PC-9 (cell line): ENCODE data around the gene SLC22A3.

Experiments
- CTCF ChIP-seq: fragments of 200-600 bp; sonication (generic); conservative IDR thresholded peaks from 2 replicates; pipeline ENCODE4 v1.6.1; 2017; ENCODE audit warnings: mixed run types, antibody characterized with exemption, mild to moderate bottlenecking, moderate library complexity
- EZH2 ChIP-seq: fragments of 200-600 bp; sonication (generic); IDR thresholded peaks from 2 replicates; pipeline ENCODE4 v1.8.0; 2017; ENCODE audit warnings: antibody characterized with exemption, low read depth

DNA sequence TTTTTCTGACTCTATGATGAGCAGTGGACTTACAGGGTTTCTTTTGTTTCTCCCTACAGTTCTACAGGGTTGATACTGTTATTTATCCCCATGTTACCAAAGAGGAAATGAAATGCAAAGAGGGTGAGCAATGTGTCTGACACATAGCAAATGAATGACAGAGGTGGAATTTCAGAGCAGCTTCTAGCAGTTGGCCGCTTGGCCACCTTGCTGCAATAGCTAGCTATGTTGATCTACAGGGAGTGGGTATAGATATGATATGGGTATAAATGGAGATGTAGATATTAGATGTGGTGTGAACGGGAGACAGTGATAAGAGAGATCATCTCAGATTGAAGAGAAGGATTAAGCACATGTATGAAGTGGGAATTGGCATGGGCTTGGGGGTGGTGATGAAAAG is 10.9 kb upstream of the SLC22A3 start:
- no peak for TF ChIP-seq CTCF
- TF ChIP-seq EZH2, result no peak
